ENCODE data around the gene CYP19A1. TPM values are rescaled to one million over a fixed set of nuclear protein-coding genes. Genes with fewer than 3 reads are reported as not detected.

CYP19A1 gene
- total RNA-seq, 1 experiment from 2014 or later = not detected

GRCh38 chr15:51288143-51289065 is 50.0 kb downstream of the CYP19A1 start:
- DNase-seq (ENCODE audit: low read depth, low spot score) (no peak), ATAC-seq (no peak)
- no TSS peak for BruUV-seq (replicated peaks)
- H3K36me3 ChIP-seq (ENCODE audit: control insufficient read depth, insufficient read depth, low read length) = no peaks in the 10 kb centered on the region
- H3K4me1 ChIP-seq (ENCODE audit: control insufficient read depth, insufficient read depth, low read length) = no peaks in the 10 kb centered on the region
- no peak overlapping the region for H3K4me3 ChIP-seq (ENCODE audit: low read depth in 2 of 2, low read length in 2 of 2)
- H3K27ac ChIP-seq (ENCODE audit: low read length) = no peak overlapping the region
- no peaks in the 10 kb centered on the region for H3K9me3 ChIP-seq (ENCODE audit: control insufficient read depth, insufficient read depth, low read depth, low read length)
- intact Hi-C loops (cut with micrococcal nuclease; ENCODE audit: unreplicated experiment) = no loop called here
- ChIA-PET POLR2A (no interaction called here), CTCF (no interaction called here)
- in situ Hi-C loops (cut with HindIII; ENCODE audit: low pct_unique_long_range_greater_than_20kb, low sequenced_read_pairs) = no loop called here
- H3K27me3 ChIP-seq (ENCODE audit: control insufficient read depth, insufficient read depth, low read length) = no peaks in the 10 kb centered on the region
- TF ChIP-seq SIN3A (IDR thresholded peaks at IDR 0.05; ENCODE audit: borderline replicate concordance, insufficient read depth, low read depth, low read length) = no peak
- TF ChIP-seq REST (IDR thresholded peaks at IDR 0.05; ENCODE audit: insufficient read depth in 1 of 2, low read depth in 2 of 2, low read length in 1 of 2) = no peak
- no peak for TF ChIP-seq POLR2AphosphoS5 (IDR thresholded peaks at IDR 0.05; ENCODE audit: low read depth, low read length)
- no peak for TF ChIP-seq TCF7L2 (IDR thresholded peaks at IDR 0.05; ENCODE audit: low read depth, low read length)
- no peak for TF ChIP-seq CTCF (IDR thresholded peaks at IDR 0.05)

GRCh38 chr15:51286816-51287215 is 51.6 kb downstream of the CYP19A1 start:
- ATAC-seq (no peak), DNase-seq (ENCODE audit: low read depth, low spot score) (no peak)
- no peaks in the 10 kb centered on the region for H3K9me3 ChIP-seq (ENCODE audit: control insufficient read depth, insufficient read depth, low read depth, low read length)
- in situ Hi-C loops (cut with HindIII; ENCODE audit: low pct_unique_long_range_greater_than_20kb, low sequenced_read_pairs) (no loop called here), intact Hi-C loops (cut with micrococcal nuclease; ENCODE audit: unreplicated experiment) (no loop called here)
- CTCF ChIA-PET = no interaction called here
- POLR2A ChIA-PET = no interaction called here
- no peaks in the 10 kb centered on the region for H3K27me3 ChIP-seq (ENCODE audit: control insufficient read depth, insufficient read depth, low read length)
- no TSS peak for BruUV-seq (replicated peaks)
- no peak overlapping the region for H3K27ac ChIP-seq (ENCODE audit: low read length)
- TF ChIP-seq TCF7L2 (IDR thresholded peaks at IDR 0.05; ENCODE audit: low read depth, low read length) = no peak
- no peak for TF ChIP-seq POLR2AphosphoS5 (IDR thresholded peaks at IDR 0.05; ENCODE audit: low read depth, low read length)
- TF ChIP-seq CTCF (IDR thresholded peaks at IDR 0.05) = no peak
- no peak for TF ChIP-seq SIN3A (IDR thresholded peaks at IDR 0.05; ENCODE audit: borderline replicate concordance, insufficient read depth, low read depth, low read length)
- no peaks in the 10 kb centered on the region for H3K36me3 ChIP-seq (ENCODE audit: control insufficient read depth, insufficient read depth, low read length)
- no peaks in the 10 kb centered on the region for H3K4me1 ChIP-seq (ENCODE audit: control insufficient read depth, insufficient read depth, low read length)
- no peak overlapping the region for H3K4me3 ChIP-seq (ENCODE audit: low read depth in 2 of 2, low read length in 2 of 2)
